KMS-11 (cell line): Measurements from ENCODE around the gene FRMPD2.
"Not testable (repeated sequence)": the region's sequence is repeated elsewhere in the genome, so short reads cannot be mapped to it uniquely, and the experiment has no call there.

Source experiments
- H2AFZ ChIP-seq: fragments of 200-600 bp; sonication (generic); 2 replicates; pipeline ENCODE4 v1.6.1; 2016; ENCODE audit warnings: antibody characterized with exemption, mixed run types, low read depth
- H3K27ac ChIP-seq: fragments of 200-600 bp; sonication (generic); 2 replicates; pipeline ENCODE4 v1.6.1; 2016; ENCODE audit warnings: mild to moderate bottlenecking, mixed run types
- H3K27me3 ChIP-seq: fragments of 200-600 bp; sonication (generic); 2 replicates; pipeline ENCODE4 v1.6.1; 2017; ENCODE audit warnings: mild to moderate bottlenecking, low read depth, mixed run types, moderate library complexity; ENCODE audit not compliant: insufficient read depth
- H3K36me3 ChIP-seq: fragments of 200-600 bp; sonication (generic); 2 replicates; pipeline ENCODE4 v1.6.1; 2017; ENCODE audit warnings: mild to moderate bottlenecking, mixed run types; ENCODE audit not compliant: insufficient read depth
- H3K4me1 ChIP-seq: fragments of 200-600 bp; sonication (generic); 2 replicates; pipeline ENCODE4 v1.6.1; 2016; ENCODE audit warnings: mild to moderate bottlenecking, low read depth, mixed run types; ENCODE audit not compliant: poor library complexity, severe bottlenecking
- H3K4me2 ChIP-seq: fragments of 200-600 bp; sonication (generic); 2 replicates; pipeline ENCODE4 v1.7.0; 2016; ENCODE audit warnings: mild to moderate bottlenecking, mixed run types
- H3K4me3 ChIP-seq: fragments of 200-600 bp; sonication (generic); IDR thresholded peaks from 2 replicates; pipeline ENCODE4 v1.6.1; 2017; ENCODE audit warnings: low read depth, low read length, mixed read lengths; ENCODE audit not compliant: insufficient read depth
- H3K79me2 ChIP-seq: fragments of 200-600 bp; sonication (generic); 2 replicates; pipeline ENCODE4 v1.6.1; 2016; ENCODE audit warnings: low read depth, mixed run types; ENCODE audit not compliant: insufficient read depth
- H3K9ac ChIP-seq: fragments of 200-600 bp; sonication (generic); 2 replicates; pipeline ENCODE4 v1.6.1; 2016; ENCODE audit warnings: mild to moderate bottlenecking, mixed run types
- H4K20me1 ChIP-seq: fragments of 200-600 bp; sonication (generic); 2 replicates; pipeline ENCODE4 v1.6.1; 2016; ENCODE audit warnings: mild to moderate bottlenecking, mixed run types; ENCODE audit not compliant: insufficient read depth

FRMPD2 gene

DNA sequence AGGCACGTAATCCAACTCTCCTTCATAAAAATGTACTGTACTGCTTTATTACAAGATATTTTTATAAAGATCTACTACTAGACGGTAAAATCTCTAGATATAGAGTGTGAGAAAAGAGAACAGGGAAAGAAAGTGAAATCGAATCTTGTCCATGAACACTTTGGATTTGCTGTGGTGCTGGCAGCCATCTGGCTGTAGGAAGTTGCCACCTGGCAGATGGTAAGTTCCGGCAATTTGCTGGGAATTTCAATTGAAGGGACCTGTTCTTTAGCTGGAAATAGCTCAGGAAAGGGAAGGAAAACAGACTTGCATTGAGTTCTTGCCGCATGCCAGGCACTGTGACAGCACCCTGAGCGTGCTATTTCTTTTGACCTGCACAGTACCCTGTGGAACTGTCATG lies 114.3 kb downstream of the FRMPD2 start:
- not testable (repeated sequence) for H4K20me1 ChIP-seq, H2AFZ ChIP-seq, H3K27me3 ChIP-seq, H3K9ac ChIP-seq, H3K4me2 ChIP-seq, H3K79me2 ChIP-seq, H3K4me1 ChIP-seq, H3K27ac ChIP-seq, H3K4me3 ChIP-seq, H3K36me3 ChIP-seq

- H3K9ac ChIP-seq, H3K4me2 ChIP-seq, H2AFZ ChIP-seq, H4K20me1 ChIP-seq, H3K79me2 ChIP-seq, H3K27me3 ChIP-seq, H3K4me3 ChIP-seq, H3K4me1 ChIP-seq, H3K36me3 ChIP-seq: not testable (repeated sequence)
- peak overlapping the region; percentile 33; the same call in 1 of the 2 replicates for H3K27ac ChIP-seq
Observed at GRCh38 chr10:48154211-48155140, 120.0 kb downstream of the FRMPD2 start.

DNA sequence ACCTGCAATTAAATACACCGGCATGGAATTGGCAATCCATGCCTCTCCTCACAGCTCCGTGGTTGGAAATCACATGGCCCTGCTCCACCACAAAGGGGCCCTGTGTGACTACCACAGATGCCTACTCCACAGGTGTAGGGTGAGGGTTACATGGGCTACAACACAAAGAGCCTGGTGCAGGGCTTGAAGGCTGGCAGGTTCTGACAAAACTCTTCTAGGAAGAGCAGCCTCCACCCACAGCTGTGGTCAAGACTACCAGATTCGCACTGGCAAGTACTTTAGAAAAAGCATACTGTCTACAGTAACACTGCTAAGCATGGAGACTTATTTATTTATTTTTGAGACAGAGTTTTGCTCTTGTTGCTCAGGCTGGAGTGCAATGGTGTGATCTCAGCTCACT lies 126.9 kb downstream of the FRMPD2 start:
- H3K4me1 ChIP-seq, H3K4me3 ChIP-seq, H3K36me3 ChIP-seq, H4K20me1 ChIP-seq, H3K79me2 ChIP-seq, H2AFZ ChIP-seq, H3K27me3 ChIP-seq, H3K9ac ChIP-seq, H3K4me2 ChIP-seq, H3K27ac ChIP-seq: not testable (repeated sequence)

- H3K27me3 ChIP-seq, H3K4me3 ChIP-seq, H3K9ac ChIP-seq, H2AFZ ChIP-seq, H3K36me3 ChIP-seq, H4K20me1 ChIP-seq, H3K4me1 ChIP-seq, H3K79me2 ChIP-seq, H3K27ac ChIP-seq, H3K4me2 ChIP-seq: not testable (repeated sequence)
Observed at GRCh38 chr10:48143721-48144642, 130.5 kb downstream of the FRMPD2 start.

DNA sequence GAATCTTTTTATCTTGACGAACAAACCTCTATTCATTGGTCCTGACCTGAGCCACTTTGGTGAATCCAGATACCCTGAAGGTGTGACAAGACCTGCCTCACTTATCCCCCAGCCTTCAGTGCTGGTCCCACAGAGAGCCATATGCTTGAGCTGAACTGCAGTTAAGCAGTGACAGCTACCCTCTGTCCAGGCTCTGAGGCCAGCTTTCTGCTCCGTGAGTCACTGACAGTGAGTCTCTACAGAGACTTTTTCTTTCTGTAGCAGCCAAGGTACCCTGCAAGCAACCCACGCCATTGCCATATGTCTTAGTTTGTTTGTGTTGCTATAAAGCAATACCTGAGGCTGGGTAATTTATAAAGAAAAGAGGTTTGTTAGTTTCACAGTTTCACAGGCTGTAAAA lies 133.5 kb downstream of the FRMPD2 start:
- H3K27me3 ChIP-seq, H3K9ac ChIP-seq, H3K4me3 ChIP-seq, H3K79me2 ChIP-seq, H3K4me1 ChIP-seq, H2AFZ ChIP-seq, H4K20me1 ChIP-seq, H3K36me3 ChIP-seq, H3K27ac ChIP-seq, H3K4me2 ChIP-seq: not testable (repeated sequence)

GRCh38 chr10:48139953-48140850 lies 134.3 kb downstream of the FRMPD2 start:
- not testable (repeated sequence) for H3K4me1 ChIP-seq, H3K27me3 ChIP-seq, H3K36me3 ChIP-seq, H4K20me1 ChIP-seq, H3K27ac ChIP-seq, H2AFZ ChIP-seq, H3K4me2 ChIP-seq, H3K9ac ChIP-seq, H3K79me2 ChIP-seq, H3K4me3 ChIP-seq

DNA sequence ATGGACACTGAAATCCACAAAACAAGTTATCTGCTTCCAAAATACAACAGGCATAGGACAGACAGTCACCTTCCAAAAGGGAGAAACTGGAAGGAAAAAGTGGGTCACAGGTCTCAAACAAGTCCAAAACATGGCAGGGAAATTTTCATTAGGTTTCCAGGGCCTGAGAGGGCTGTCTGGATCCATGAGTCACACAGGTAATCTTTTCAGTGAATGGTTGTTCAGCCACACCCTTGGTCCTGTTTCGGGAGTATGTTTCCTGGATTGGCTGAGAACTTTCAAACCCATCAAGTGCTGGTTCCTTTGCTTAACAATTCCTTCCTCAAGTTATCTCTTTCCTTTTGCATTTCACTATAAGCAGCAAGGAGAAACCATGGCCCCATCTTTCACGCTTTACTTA lies 145.5 kb downstream of the FRMPD2 start:
- not testable (repeated sequence) for H3K79me2 ChIP-seq, H3K4me3 ChIP-seq, H3K4me1 ChIP-seq, H3K27me3 ChIP-seq, H3K36me3 ChIP-seq, H3K9ac ChIP-seq, H4K20me1 ChIP-seq, H3K4me2 ChIP-seq, H2AFZ ChIP-seq, H3K27ac ChIP-seq

GRCh38 chr10:48126251-48126650 lies 148.2 kb downstream of the FRMPD2 start:
- H3K27me3 ChIP-seq, H3K9ac ChIP-seq, H3K4me2 ChIP-seq, H3K79me2 ChIP-seq, H4K20me1 ChIP-seq, H3K36me3 ChIP-seq, H3K27ac ChIP-seq, H2AFZ ChIP-seq, H3K4me3 ChIP-seq, H3K4me1 ChIP-seq: not testable (repeated sequence)

GRCh38 chr10:48125631-48126030 lies 148.9 kb downstream of the FRMPD2 start:
- H3K4me2 ChIP-seq, H3K4me3 ChIP-seq, H3K27ac ChIP-seq, H3K9ac ChIP-seq, H3K36me3 ChIP-seq, H3K27me3 ChIP-seq, H2AFZ ChIP-seq, H3K4me1 ChIP-seq, H4K20me1 ChIP-seq, H3K79me2 ChIP-seq: not testable (repeated sequence)
